IPS-18a (cell line): ENCODE measurements around the gene FBLN7.

ENCODE experiments used
- H3K27ac ChIP-seq: one replicate; pipeline ENCODE4 v1.5.1; 2013; ENCODE audit warnings: low read length
- H3K27me3 ChIP-seq: one replicate; pipeline ENCODE4 v1.6.1; 2013; ENCODE audit warnings: mild to moderate bottlenecking, low read length; ENCODE audit not compliant: control insufficient read depth, insufficient read depth
- H3K36me3 ChIP-seq: one replicate; pipeline ENCODE4 v1.6.1; 2013; ENCODE audit warnings: low read depth, low read length; ENCODE audit not compliant: control insufficient read depth
- H3K4me1 ChIP-seq: one replicate; pipeline ENCODE4 v1.6.1; 2013; ENCODE audit warnings: low read depth, low read length; ENCODE audit not compliant: control insufficient read depth
- H3K4me3 ChIP-seq: one replicate; pipeline ENCODE4 v1.5.1; 2013; ENCODE audit warnings: low read length
- H3K9ac ChIP-seq: one replicate; pipeline ENCODE4 v1.6.1; 2013; ENCODE audit warnings: mild to moderate bottlenecking, low read length, moderate library complexity
- H3K9me3 ChIP-seq: one replicate; pipeline ENCODE4 v1.6.1; 2013; ENCODE audit warnings: low read depth, low read length; ENCODE audit not compliant: control insufficient read depth

Gene FBLN7

GRCh38 chr2:112162341-112162740 is 24.2 kb downstream of the FBLN7 start:
- Histone ChIP-seq H3K9me3 (no peaks in the 10 kb centered on the region), H3K4me3 (no peak overlapping the region), H3K4me1 (no peaks in the 10 kb centered on the region), H3K36me3 (no peaks in the 10 kb centered on the region), H3K27ac (no peak overlapping the region), H3K9ac (no peak overlapping the region), H3K27me3 (no peaks in the 10 kb centered on the region)

GRCh38 chr2:112162956-112163355 is 24.8 kb downstream of the FBLN7 start:
- Histone ChIP-seq H3K9me3 (no peaks in the 10 kb centered on the region), H3K4me3 (no peak overlapping the region)

GRCh38 chr2:112163541-112163981 is 25.4 kb downstream of the FBLN7 start:
- no peaks in the 10 kb centered on the region for H3K9me3 ChIP-seq
- H3K4me1 ChIP-seq: no peaks in the 10 kb centered on the region
- no peak overlapping the region for H3K9ac ChIP-seq
- no peak overlapping the region for H3K4me3 ChIP-seq
- H3K27me3 ChIP-seq: no peaks in the 10 kb centered on the region
- no peaks in the 10 kb centered on the region for H3K36me3 ChIP-seq
- H3K27ac ChIP-seq: no peak overlapping the region

More at GRCh38 chr2:112162956-112163355, 24.8 kb downstream of the FBLN7 start:
- Histone ChIP-seq H3K27me3 (no peaks in the 10 kb centered on the region), H3K9ac (no peak overlapping the region), H3K36me3 (no peaks in the 10 kb centered on the region), H3K4me1 (no peaks in the 10 kb centered on the region), H3K27ac (no peak overlapping the region)

GRCh38 chr2:112164876-112165275 is 26.7 kb downstream of the FBLN7 start:
- H3K27ac ChIP-seq: no peak overlapping the region
- no peak overlapping the region for H3K9ac ChIP-seq
- H3K4me1 ChIP-seq: no peaks in the 10 kb centered on the region
- H3K9me3 ChIP-seq: no peaks in the 10 kb centered on the region
- H3K36me3 ChIP-seq: no peaks in the 10 kb centered on the region
- no peak overlapping the region for H3K4me3 ChIP-seq
- no peaks in the 10 kb centered on the region for H3K27me3 ChIP-seq

GRCh38 chr2:112165296-112165695 is 27.1 kb downstream of the FBLN7 start:
- no peaks in the 10 kb centered on the region for H3K27me3 ChIP-seq
- H3K9ac ChIP-seq: no peak overlapping the region
- H3K4me1 ChIP-seq: no peaks in the 10 kb centered on the region

GRCh38 chr2:112166806-112167499 is 28.8 kb downstream of the FBLN7 start:
- Histone ChIP-seq H3K4me1 (no peaks in the 10 kb centered on the region), H3K36me3 (no peaks in the 10 kb centered on the region), H3K27me3 (no peaks in the 10 kb centered on the region), H3K9me3 (no peaks in the 10 kb centered on the region), H3K27ac (no peak overlapping the region), H3K4me3 (no peak overlapping the region), H3K9ac (no peak overlapping the region)

More at GRCh38 chr2:112165296-112165695, 27.1 kb downstream of the FBLN7 start:
- Histone ChIP-seq H3K27ac (no peak overlapping the region), H3K36me3 (no peaks in the 10 kb centered on the region), H3K9me3 (no peaks in the 10 kb centered on the region), H3K4me3 (no peak overlapping the region)

- H3K4me1 ChIP-seq: no peaks in the 10 kb centered on the region
- H3K27ac ChIP-seq: no peak overlapping the region
- H3K36me3 ChIP-seq: no peaks in the 10 kb centered on the region
- no peaks in the 10 kb centered on the region for H3K9me3 ChIP-seq
- H3K9ac ChIP-seq: no peak overlapping the region
- no peaks in the 10 kb centered on the region for H3K27me3 ChIP-seq
- H3K4me3 ChIP-seq: no peak overlapping the region
These were observed 30.4 kb downstream of the FBLN7 start for GRCh38 chr2:112168422-112169124.

- Histone ChIP-seq H3K4me3 (no peak overlapping the region), H3K4me1 (no peaks in the 10 kb centered on the region), H3K36me3 (no peaks in the 10 kb centered on the region), H3K9me3 (no peaks in the 10 kb centered on the region), H3K9ac (no peak overlapping the region), H3K27ac (no peak overlapping the region), H3K27me3 (no peaks in the 10 kb centered on the region)
These were observed 32.3 kb downstream of the FBLN7 start for GRCh38 chr2:112170495-112170894.

- no peaks in the 10 kb centered on the region for H3K36me3 ChIP-seq
- H3K9me3 ChIP-seq: no peaks in the 10 kb centered on the region
- no peaks in the 10 kb centered on the region for H3K27me3 ChIP-seq
- H3K4me1 ChIP-seq: no peaks in the 10 kb centered on the region
- no peak overlapping the region for H3K27ac ChIP-seq
- H3K4me3 ChIP-seq: no peak overlapping the region
- no peak overlapping the region for H3K9ac ChIP-seq
These were observed 35.6 kb downstream of the FBLN7 start for GRCh38 chr2:112173646-112174319.

- H3K27ac ChIP-seq: no peak overlapping the region
- no peak overlapping the region for H3K4me3 ChIP-seq
- no peaks in the 10 kb centered on the region for H3K36me3 ChIP-seq
- no peaks in the 10 kb centered on the region for H3K27me3 ChIP-seq
- H3K9me3 ChIP-seq: no peaks in the 10 kb centered on the region
- H3K4me1 ChIP-seq: no peaks in the 10 kb centered on the region
- H3K9ac ChIP-seq: no peak overlapping the region
These were observed 36.2 kb downstream of the FBLN7 start for GRCh38 chr2:112174383-112174782.

GRCh38 chr2:112175333-112175732 is 37.1 kb downstream of the FBLN7 start:
- Histone ChIP-seq H3K27ac (no peak overlapping the region), H3K9ac (no peak overlapping the region), H3K4me1 (no peaks in the 10 kb centered on the region), H3K27me3 (peaks cover 2% of the 10 kb centered on the region), H3K4me3 (no peak overlapping the region), H3K36me3 (no peaks in the 10 kb centered on the region), H3K9me3 (no peaks in the 10 kb centered on the region)
